ENCODE measurements around the gene GPD1L.
"Not testable (repeated sequence)": the region's sequence is repeated elsewhere in the genome, so short reads cannot be mapped to it uniquely, and the experiment has no call there.

GPD1L gene

GRCh38 chr3:32110233-32110760, 3.9 kb downstream of the GPD1L start:
- Histone ChIP-seq H2AFZ (peak overlapping the region; percentile 17), H3K79me2 (peaks cover 35% of the 10 kb centered on the region), H3K27me3 (ENCODE audit: control insufficient read depth, insufficient read depth, low read length) (no peaks in the 10 kb centered on the region), H3K27ac (peak overlapping the region; percentile 52), H3K36me3 (ENCODE audit: control insufficient read depth, insufficient read depth, low read length) (no peaks in the 10 kb centered on the region), H3K4me2 (ENCODE audit: low read length) (peak overlapping the region; percentile 49), H3K4me3 (ENCODE audit: low read depth, low read length) (no peak overlapping the region), H3K4me1 (peaks cover 33% of the 10 kb centered on the region), H3K9ac (no peak overlapping the region), H3K9me3 (ENCODE audit: control insufficient read depth, low read length) (no peaks in the 10 kb centered on the region)
- no peak for TF ChIP-seq CTCF (IDR thresholded peaks at IDR 0.05)

- no peak overlapping the region for H3K4me2 ChIP-seq (ENCODE audit: low read length)
- peaks cover 37% of the 10 kb centered on the region for H3K79me2 ChIP-seq
- H3K36me3 ChIP-seq (ENCODE audit: control insufficient read depth, insufficient read depth, low read length) = no peaks in the 10 kb centered on the region
- no peaks in the 10 kb centered on the region for H3K9me3 ChIP-seq (ENCODE audit: control insufficient read depth, low read length)
- TF ChIP-seq CTCF (IDR thresholded peaks at IDR 0.05) = no peak
- no peak overlapping the region for H3K9ac ChIP-seq
- peaks cover 30% of the 10 kb centered on the region for H3K4me1 ChIP-seq
- no peak overlapping the region for H2AFZ ChIP-seq
- H3K27me3 ChIP-seq (ENCODE audit: control insufficient read depth, insufficient read depth, low read length) = no peaks in the 10 kb centered on the region
- no peak overlapping the region for H3K27ac ChIP-seq
- no peak overlapping the region for H3K4me3 ChIP-seq (ENCODE audit: low read depth, low read length)
Measured at GRCh38 chr3:32111560-32111959, 5.1 kb downstream of the GPD1L start.

- no peak overlapping the region for H3K27ac ChIP-seq
- no peaks in the 10 kb centered on the region for H3K36me3 ChIP-seq (ENCODE audit: control insufficient read depth, insufficient read depth, low read length)
- no peak overlapping the region for H3K9ac ChIP-seq
- H3K4me1 ChIP-seq = peaks cover 34% of the 10 kb centered on the region
- no peak overlapping the region for H3K4me2 ChIP-seq (ENCODE audit: low read length)
- H3K79me2 ChIP-seq = peaks cover 44% of the 10 kb centered on the region
- no peaks in the 10 kb centered on the region for H3K9me3 ChIP-seq (ENCODE audit: control insufficient read depth, low read length)
- no peak for TF ChIP-seq CTCF (IDR thresholded peaks at IDR 0.05)
- H3K4me3 ChIP-seq (ENCODE audit: low read depth, low read length) = no peak overlapping the region
- H3K27me3 ChIP-seq (ENCODE audit: control insufficient read depth, insufficient read depth, low read length) = no peaks in the 10 kb centered on the region
- no peak overlapping the region for H2AFZ ChIP-seq
Measured at GRCh38 chr3:32113566-32113965, 7.1 kb downstream of the GPD1L start.

GRCh38 chr3:32113981-32114545, 7.6 kb downstream of the GPD1L start:
- H3K4me3 ChIP-seq (ENCODE audit: low read depth, low read length) = no peak overlapping the region
- H3K9ac ChIP-seq = no peak overlapping the region
- no peak overlapping the region for H3K27ac ChIP-seq
- H3K27me3 ChIP-seq (ENCODE audit: control insufficient read depth, insufficient read depth, low read length) = no peaks in the 10 kb centered on the region
- no peaks in the 10 kb centered on the region for H3K36me3 ChIP-seq (ENCODE audit: control insufficient read depth, insufficient read depth, low read length)
- H2AFZ ChIP-seq = no peak overlapping the region
- H3K4me1 ChIP-seq = peaks cover 33% of the 10 kb centered on the region
- H3K79me2 ChIP-seq = peaks cover 49% of the 10 kb centered on the region
- H3K4me2 ChIP-seq (ENCODE audit: low read length) = no peak overlapping the region
- TF ChIP-seq CTCF (IDR thresholded peaks at IDR 0.05) = no peak
- H3K9me3 ChIP-seq (ENCODE audit: control insufficient read depth, low read length) = no peaks in the 10 kb centered on the region

DNA sequence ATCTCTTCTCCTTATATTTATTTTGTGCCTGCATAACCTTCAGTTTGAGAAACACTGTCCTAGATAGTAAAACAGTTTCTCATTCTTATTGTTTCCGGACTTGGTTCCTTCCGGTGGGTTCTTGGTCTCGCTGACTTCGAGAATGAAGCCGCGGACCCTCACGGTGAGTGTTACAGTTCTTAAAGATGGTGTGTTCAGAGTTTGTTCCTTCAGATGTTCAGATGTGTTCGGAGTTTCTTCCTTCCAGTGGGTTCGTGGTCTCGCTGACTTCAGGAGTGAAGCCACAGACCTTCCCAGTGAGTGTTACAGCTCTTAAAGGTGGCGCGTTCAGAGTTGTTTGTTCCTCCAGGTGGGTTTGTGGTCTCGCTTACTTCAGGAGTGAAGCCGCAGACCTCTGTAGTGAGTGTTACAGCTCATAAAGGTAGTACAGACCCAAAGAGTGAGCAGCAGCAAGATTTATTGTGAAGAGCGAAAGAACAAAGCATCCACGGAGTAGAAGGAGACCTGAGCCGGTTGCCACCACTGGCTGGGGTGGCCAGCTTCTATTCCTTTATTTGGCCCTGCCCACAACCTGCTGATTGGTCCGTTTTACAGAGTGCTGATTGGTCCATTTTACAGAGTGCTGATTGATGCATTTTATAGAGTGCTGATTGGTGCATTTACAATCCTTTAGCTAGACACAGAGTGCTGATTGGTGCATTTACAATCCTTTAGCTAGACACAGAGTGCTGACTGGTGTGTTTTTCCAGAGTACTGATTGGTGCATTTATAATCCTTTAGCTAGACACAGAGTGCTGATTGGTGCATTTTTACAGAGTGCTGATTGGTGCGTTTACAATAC, 8.3 kb downstream of the GPD1L start:
- not testable (repeated sequence) for H3K36me3 ChIP-seq (ENCODE audit: control insufficient read depth, insufficient read depth, low read length); H3K4me3 ChIP-seq (ENCODE audit: low read depth, low read length); H2AFZ ChIP-seq; H3K27me3 ChIP-seq (ENCODE audit: control insufficient read depth, insufficient read depth, low read length); H3K9me3 ChIP-seq (ENCODE audit: control insufficient read depth, low read length); H3K27ac ChIP-seq; H3K4me2 ChIP-seq (ENCODE audit: low read length); H3K9ac ChIP-seq
- Histone ChIP-seq H3K79me2 (peaks cover 52% of the 10 kb centered on the region), H3K4me1 (peaks cover 26% of the 10 kb centered on the region)

All from parathyroid adenoma (tissue), 2 donors.